GM13976 (cell line): Measurements from ENCODE around the gene ARPC1B.
"Not testable (repeated sequence)": the region's sequence is repeated elsewhere in the genome, so short reads cannot be mapped to it uniquely, and the experiment has no call there.

Source experiments
- DNase-seq: peaks from one replicate; pipeline ENCODE4 v3.0.0; 2012; ENCODE audit warnings: low spot score
- CTCF ChIP-seq: IDR thresholded peaks from 2 replicates; pipeline ENCODE4 v1.5.1; 2012; ENCODE audit warnings: borderline replicate concordance, mild to moderate bottlenecking; ENCODE audit not compliant: insufficient read depth; ENCODE audit errors: extremely low read depth, missing control alignments, control extremely low read depth
- in situ Hi-C: fragments of 300-500 bp; cut with MboI; formaldehyde crosslinking; loops from one replicate; pipeline ENCODE4 v1.12.0; 2022; ENCODE audit warnings: low sequenced_read_pairs, mixed read lengths, inconsistent platforms; ENCODE audit not compliant: unreplicated experiment

ARPC1B gene

DNA sequence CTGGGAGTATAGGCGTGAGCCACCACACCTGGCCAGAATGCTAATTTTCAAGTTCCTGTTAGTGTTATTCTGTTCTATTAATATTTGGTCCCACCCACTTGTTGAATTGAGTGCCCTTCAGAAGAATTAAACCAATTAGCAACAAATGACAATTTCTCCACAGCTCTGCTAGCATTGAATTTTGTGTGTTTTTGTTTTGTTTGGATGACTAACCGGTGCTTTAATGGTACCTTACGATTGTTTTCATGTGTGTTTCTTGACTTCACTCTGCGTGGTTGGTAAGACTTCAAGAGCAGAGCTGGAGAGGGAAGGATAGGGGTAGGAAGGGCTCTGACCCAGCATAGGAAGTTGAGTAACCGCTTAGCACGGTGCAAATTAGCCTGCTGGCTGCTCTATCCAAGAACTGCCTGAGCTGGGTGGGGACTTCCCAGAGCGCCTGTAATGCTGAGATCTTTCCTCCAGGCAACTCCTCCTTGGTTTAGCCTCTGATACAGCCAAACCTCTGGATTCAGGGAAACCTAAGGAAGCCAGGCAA is 4.6 kb downstream of the ARPC1B start:
- DNase-seq: no peak
- in situ Hi-C loops: no loop called here
- TF ChIP-seq CTCF: no peak

- in situ Hi-C loops, DNase-seq: not testable (repeated sequence)
These were observed 5.1 kb downstream of the ARPC1B start for GRCh38 chr7:99379693-99380031.

DNA sequence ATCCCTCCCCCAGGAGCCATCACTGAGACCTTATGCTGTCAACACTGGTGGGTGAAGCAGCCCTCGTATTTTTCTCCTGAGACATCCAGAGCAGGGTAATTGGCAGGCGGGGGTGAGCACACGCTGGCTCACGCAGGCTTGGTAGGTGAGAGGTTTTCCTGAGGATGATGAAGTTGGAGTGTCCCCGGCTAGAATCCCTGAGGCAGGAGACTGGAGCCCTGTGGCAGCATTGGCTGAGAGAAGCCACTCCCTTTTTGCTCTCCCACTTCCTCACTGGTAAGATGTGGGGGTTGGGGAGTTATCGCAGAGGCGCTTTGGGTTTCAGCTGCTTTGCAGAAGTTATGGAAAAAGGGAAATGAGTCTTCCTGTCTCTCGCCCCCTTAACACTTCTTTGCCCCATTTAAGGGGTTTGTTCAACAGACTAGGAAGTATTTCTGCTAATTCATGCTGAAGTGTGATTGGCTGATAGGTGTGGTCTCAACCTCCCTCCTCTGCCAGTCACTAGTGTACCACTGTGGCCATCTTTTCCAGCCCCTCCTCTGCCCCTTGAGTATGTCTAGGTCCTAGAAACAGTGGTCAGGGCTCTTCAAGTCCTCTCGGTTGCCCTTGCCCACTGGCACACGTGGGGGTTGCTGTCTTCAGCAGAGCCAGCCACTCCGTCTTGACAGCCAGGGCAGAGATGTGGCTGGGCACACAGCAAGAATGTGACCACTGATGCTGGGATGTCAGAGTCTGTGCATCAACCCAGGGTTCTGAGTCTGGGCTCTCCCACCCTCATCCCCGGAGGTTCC is 5.7 kb downstream of the ARPC1B start:
- peak; percentile 78 for DNase-seq
- TF ChIP-seq CTCF: no peak
- in situ Hi-C loops: no loop called here

GRCh38 chr7:99380823-99381663 is 6.5 kb downstream of the ARPC1B start:
- no peak for TF ChIP-seq CTCF
- in situ Hi-C loops: no loop called here
- peak; percentile 87 for DNase-seq

- no peak for TF ChIP-seq CTCF
- no peak for DNase-seq
- in situ Hi-C loops: no loop called here
These were observed 7.1 kb downstream of the ARPC1B start for GRCh38 chr7:99381664-99382075.

DNA sequence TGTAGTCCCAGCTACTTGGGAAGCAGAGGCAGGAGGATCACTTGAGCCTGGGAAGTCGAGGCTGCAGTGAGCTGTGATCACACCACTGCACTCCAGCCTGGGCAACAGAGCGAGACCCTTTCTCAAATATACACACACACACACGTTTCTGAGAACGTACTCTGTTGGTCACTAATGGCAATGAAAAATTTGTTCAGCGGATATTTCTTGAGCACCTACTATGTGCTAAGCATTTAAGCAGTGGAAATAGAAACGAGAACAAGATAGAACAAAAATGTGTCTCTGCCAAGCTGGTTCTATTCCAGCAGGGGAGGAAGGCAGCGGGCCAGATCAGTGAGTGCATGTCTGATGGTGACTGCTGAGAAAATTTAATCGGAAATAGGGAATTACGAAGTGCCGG is 8.7 kb downstream of the ARPC1B start:
- in situ Hi-C loops: no loop called here
- no peak for TF ChIP-seq CTCF
- no peak for DNase-seq

DNA sequence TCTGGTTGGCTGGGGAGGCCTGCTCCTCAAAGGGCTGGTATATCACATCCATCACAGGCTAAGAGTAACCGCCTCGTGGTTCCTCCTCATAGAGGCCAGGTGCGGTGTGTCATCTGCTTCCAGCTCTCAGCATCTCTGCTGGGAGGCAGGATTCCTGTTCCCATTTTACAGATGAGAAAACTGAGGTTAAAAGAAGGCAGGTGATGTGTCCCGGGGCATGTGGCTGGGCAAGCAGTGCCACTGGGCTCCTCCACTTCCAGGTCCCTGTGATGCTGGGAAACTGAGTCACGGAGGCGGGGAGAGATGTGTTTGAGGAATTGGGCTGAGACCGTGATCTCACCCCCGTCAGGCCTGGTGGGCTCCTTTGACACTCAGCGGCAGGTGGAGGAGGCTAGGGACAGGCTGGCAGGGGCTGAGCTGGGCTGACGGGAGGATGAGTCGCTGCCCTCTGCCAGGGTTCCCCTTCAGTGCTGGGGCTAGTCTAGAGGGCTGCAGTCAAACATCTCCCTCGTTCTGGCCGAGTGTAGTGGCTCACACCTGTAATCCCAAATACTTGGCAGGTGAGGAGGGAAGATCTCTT is 9.4 kb downstream of the ARPC1B start:
- no peak for TF ChIP-seq CTCF
- DNase-seq: no peak
- in situ Hi-C loops: no loop called here
